HepG2 (cell line): ENCODE data around the gene MTCH2. TPM values are rescaled to one million over a fixed set of nuclear protein-coding genes. Genes with fewer than 3 reads are reported as not detected.
A peak's percentile ranks its signal among the peaks of the same experiment; 100 is the strongest.

Experiments used
- FOXK2 ChIP-seq: fragments of 450-650 bp; IDR thresholded peaks from 2 replicates; pipeline ENCODE4 v1.6.1; 2016
- GMEB1 ChIP-seq: sonication (generic); formaldehyde crosslinking; IDR thresholded peaks from 2 replicates; pipeline ENCODE4 v1.5.1; 2020; ENCODE audit warnings: missing genetic modification reagents, mild to moderate bottlenecking, borderline replicate concordance
- HNRNPLL ChIP-seq: fragments of 200-400 bp; formaldehyde crosslinking; IDR thresholded peaks from 2 replicates; pipeline ENCODE4 v1.6.1; 2017; ENCODE audit warnings: mild to moderate bottlenecking, low read depth, low read length; ENCODE audit not compliant: poor library complexity, severe bottlenecking
- NFATC3 ChIP-seq: sonication (generic); formaldehyde crosslinking; IDR thresholded peaks from 2 replicates; pipeline ENCODE4 v1.5.1; 2020; ENCODE audit warnings: mild to moderate bottlenecking, missing genetic modification reagents
- SOX6 ChIP-seq, 2 experiments: fragments of 450-650 bp in 1 of 2; sonication (generic) in 1 of 2; formaldehyde crosslinking in 1 of 2; IDR thresholded peaks; 2 replicates each; pipeline versions ENCODE4 v1.4.0 to v1.6.1; 2017 to 2020; ENCODE audit warnings: antibody characterized with exemption in 1 of 2, mild to moderate bottlenecking in 1 of 2, missing genetic modification reagents in 1 of 2
- SP5 ChIP-seq: IDR thresholded peaks from 2 replicates; pipeline ENCODE4 v1.6.1; 2016; ENCODE audit warnings: low read depth, borderline replicate concordance
- TP53 ChIP-seq: sonication (generic); formaldehyde crosslinking; conservative IDR thresholded peaks from 2 replicates; pipeline ENCODE4 v1.4.0; 2020; ENCODE audit warnings: missing genetic modification reagents
- ZC3H13 ChIP-seq: sonication (generic); formaldehyde crosslinking; IDR thresholded peaks from 2 replicates; pipeline ENCODE4 v1.8.1; 2023; ENCODE audit warnings: mild to moderate bottlenecking, missing genetic modification reagents, moderate library complexity
- ZFP90 ChIP-seq: sonication (generic); formaldehyde crosslinking; IDR thresholded peaks from 2 replicates; pipeline ENCODE4 v1.8.0; 2022; ENCODE audit warnings: missing genetic modification reagents, mild to moderate bottlenecking, inconsistent platforms, borderline replicate concordance
- ZMAT3 ChIP-seq: sonication (generic); formaldehyde crosslinking; conservative IDR thresholded peaks from 2 replicates; pipeline ENCODE4 v1.7.0; 2021; ENCODE audit warnings: missing genetic modification reagents
- ZNF160 ChIP-seq: sonication (generic); formaldehyde crosslinking; IDR thresholded peaks from 2 replicates; pipeline ENCODE4 v1.8.0; 2022; ENCODE audit warnings: mild to moderate bottlenecking, inconsistent platforms, missing genetic modification reagents
- ZNF260 ChIP-seq: sonication (generic); formaldehyde crosslinking; IDR thresholded peaks from 2 replicates; pipeline ENCODE4 v1.4.0; 2020; ENCODE audit warnings: missing genetic modification reagents, low read depth, mild to moderate bottlenecking, borderline replicate concordance
- ZNF317 ChIP-seq: sonication (generic); formaldehyde crosslinking; IDR thresholded peaks from 2 replicates; pipeline ENCODE4 v1.5.0; 2020; ENCODE audit warnings: mild to moderate bottlenecking, missing genetic modification reagents
- ZNF329 ChIP-seq: sonication (generic); formaldehyde crosslinking; IDR thresholded peaks from 2 replicates; pipeline ENCODE4 v1.9.0; 2021; ENCODE audit warnings: low read depth, mild to moderate bottlenecking, missing genetic modification reagents
- ZNF468 ChIP-seq: sonication (generic); formaldehyde crosslinking; IDR thresholded peaks from 2 replicates; pipeline ENCODE4 v1.8.0; 2022; ENCODE audit warnings: mild to moderate bottlenecking, moderate library complexity, missing genetic modification reagents
- ZNF629 ChIP-seq: sonication (generic); formaldehyde crosslinking; conservative IDR thresholded peaks from 2 replicates; pipeline ENCODE4 v1.5.0; 2020; ENCODE audit warnings: missing genetic modification reagents
- ZNF670 ChIP-seq: sonication (generic); formaldehyde crosslinking; IDR thresholded peaks from 2 replicates; pipeline ENCODE4 v1.8.0; 2022; ENCODE audit warnings: mild to moderate bottlenecking, missing genetic modification reagents, borderline replicate concordance
- ZNF878 ChIP-seq: sonication (generic); formaldehyde crosslinking; IDR thresholded peaks from 2 replicates; pipeline ENCODE4 v1.8.1; 2023; ENCODE audit warnings: mild to moderate bottlenecking, missing genetic modification reagents, moderate library complexity
- ZSCAN9 ChIP-seq: IDR thresholded peaks from 2 replicates; pipeline ENCODE4 v1.6.1; 2016; ENCODE audit warnings: borderline replicate concordance
- polyA plus RNA-seq, 8 experiments: library from polyadenylated mRNA; depleted of rRNA in 3 of 8; stranded (reverse) in 7 of 8; unstranded in 1 of 8; fragments of >200 nt; fragmentation: Illumina TruSeq in 4 of 8; extraction: Trizol in 4 of 8; gene quantifications; 2 replicates each; pipeline versions ENCODE4 v1.2.1 to v1.2.3, GENCODE V29; 2011 to 2016; ENCODE audit warnings: low read depth in 4 of 8, missing spikeins in 1 of 8, mixed read lengths in 1 of 8; ENCODE audit not compliant: insufficient read depth in 1 of 8
- total RNA-seq, 5 experiments: library from RNA; depleted of rRNA; stranded (reverse); fragments of >200 nt; fragmentation: Illumina TruSeq; extraction: Trizol; gene quantifications; 2 replicates each; pipeline ENCODE4 v1.2.3, GENCODE V29; 2016; ENCODE audit warnings: low read depth in 1 of 5
- TF ChIP-seq, protein P1 (sequence below): IDR thresholded peaks from 2 replicates; pipeline ENCODE4 v1.6.1; 2012; ENCODE audit warnings: low read length, improper control_type of control experiment
- TF ChIP-seq, protein P2 (sequence below): sonication (generic); formaldehyde crosslinking; IDR thresholded peaks from 2 replicates; pipeline ENCODE4 v1.4.0; 2020; ENCODE audit warnings: missing genetic modification reagents, borderline replicate concordance

MTCH2 gene
- total and polyA plus RNA-seq, 2 of the 13 experiments (the other 11 are each of a cell fraction or from before 2014, with no cell fraction given) = 112 to 272 TPM

- TF ChIP-seq, protein P1, sequence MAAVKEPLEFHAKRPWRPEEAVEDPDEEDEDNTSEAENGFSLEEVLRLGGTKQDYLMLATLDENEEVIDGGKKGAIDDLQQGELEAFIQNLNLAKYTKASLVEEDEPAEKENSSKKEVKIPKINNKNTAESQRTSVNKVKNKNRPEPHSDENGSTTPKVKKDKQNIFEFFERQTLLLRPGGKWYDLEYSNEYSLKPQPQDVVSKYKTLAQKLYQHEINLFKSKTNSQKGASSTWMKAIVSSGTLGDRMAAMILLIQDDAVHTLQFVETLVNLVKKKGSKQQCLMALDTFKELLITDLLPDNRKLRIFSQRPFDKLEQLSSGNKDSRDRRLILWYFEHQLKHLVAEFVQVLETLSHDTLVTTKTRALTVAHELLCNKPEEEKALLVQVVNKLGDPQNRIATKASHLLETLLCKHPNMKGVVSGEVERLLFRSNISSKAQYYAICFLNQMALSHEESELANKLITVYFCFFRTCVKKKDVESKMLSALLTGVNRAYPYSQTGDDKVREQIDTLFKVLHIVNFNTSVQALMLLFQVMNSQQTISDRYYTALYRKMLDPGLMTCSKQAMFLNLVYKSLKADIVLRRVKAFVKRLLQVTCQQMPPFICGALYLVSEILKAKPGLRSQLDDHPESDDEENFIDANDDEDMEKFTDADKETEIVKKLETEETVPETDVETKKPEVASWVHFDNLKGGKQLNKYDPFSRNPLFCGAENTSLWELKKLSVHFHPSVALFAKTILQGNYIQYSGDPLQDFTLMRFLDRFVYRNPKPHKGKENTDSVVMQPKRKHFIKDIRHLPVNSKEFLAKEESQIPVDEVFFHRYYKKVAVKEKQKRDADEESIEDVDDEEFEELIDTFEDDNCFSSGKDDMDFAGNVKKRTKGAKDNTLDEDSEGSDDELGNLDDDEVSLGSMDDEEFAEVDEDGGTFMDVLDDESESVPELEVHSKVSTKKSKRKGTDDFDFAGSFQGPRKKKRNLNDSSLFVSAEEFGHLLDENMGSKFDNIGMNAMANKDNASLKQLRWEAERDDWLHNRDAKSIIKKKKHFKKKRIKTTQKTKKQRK = no peak
- TF ChIP-seq SP5 (CRISPR knock-in tag) (no peak), ZNF670 (no peak; the same call in 1 of the 2 replicates), ZNF878 (CRISPR knock-in tag) (no peak), SOX6 (IDR thresholded peaks at IDR 0.05) (no peak), SOX6 (CRISPR knock-in tag; IDR thresholded peaks at IDR 0.05) (no peak), ZNF160 (CRISPR knock-in tag) (no peak), ZFP90 (CRISPR knock-in tag) (peak; percentile 34; the same call in 1 of the 2 replicates), ZNF329 (CRISPR knock-in tag) (no peak), HNRNPLL (no peak), ZNF317 (no peak), ZMAT3 (0 out of 2 replicates have a peak, but pooled peaks have one; percentile 29), NFATC3 (CRISPR knock-in tag) (no peak), FOXK2 (no peak), GMEB1 (no peak), ZSCAN9 (CRISPR knock-in tag) (no peak), ZNF468 (no peak), ZNF260 (no peak), ZNF629 (no peak), TP53 (CRISPR knock-in tag) (no peak), ZC3H13 (CRISPR knock-in tag) (no peak)
- TF ChIP-seq, protein P2, sequence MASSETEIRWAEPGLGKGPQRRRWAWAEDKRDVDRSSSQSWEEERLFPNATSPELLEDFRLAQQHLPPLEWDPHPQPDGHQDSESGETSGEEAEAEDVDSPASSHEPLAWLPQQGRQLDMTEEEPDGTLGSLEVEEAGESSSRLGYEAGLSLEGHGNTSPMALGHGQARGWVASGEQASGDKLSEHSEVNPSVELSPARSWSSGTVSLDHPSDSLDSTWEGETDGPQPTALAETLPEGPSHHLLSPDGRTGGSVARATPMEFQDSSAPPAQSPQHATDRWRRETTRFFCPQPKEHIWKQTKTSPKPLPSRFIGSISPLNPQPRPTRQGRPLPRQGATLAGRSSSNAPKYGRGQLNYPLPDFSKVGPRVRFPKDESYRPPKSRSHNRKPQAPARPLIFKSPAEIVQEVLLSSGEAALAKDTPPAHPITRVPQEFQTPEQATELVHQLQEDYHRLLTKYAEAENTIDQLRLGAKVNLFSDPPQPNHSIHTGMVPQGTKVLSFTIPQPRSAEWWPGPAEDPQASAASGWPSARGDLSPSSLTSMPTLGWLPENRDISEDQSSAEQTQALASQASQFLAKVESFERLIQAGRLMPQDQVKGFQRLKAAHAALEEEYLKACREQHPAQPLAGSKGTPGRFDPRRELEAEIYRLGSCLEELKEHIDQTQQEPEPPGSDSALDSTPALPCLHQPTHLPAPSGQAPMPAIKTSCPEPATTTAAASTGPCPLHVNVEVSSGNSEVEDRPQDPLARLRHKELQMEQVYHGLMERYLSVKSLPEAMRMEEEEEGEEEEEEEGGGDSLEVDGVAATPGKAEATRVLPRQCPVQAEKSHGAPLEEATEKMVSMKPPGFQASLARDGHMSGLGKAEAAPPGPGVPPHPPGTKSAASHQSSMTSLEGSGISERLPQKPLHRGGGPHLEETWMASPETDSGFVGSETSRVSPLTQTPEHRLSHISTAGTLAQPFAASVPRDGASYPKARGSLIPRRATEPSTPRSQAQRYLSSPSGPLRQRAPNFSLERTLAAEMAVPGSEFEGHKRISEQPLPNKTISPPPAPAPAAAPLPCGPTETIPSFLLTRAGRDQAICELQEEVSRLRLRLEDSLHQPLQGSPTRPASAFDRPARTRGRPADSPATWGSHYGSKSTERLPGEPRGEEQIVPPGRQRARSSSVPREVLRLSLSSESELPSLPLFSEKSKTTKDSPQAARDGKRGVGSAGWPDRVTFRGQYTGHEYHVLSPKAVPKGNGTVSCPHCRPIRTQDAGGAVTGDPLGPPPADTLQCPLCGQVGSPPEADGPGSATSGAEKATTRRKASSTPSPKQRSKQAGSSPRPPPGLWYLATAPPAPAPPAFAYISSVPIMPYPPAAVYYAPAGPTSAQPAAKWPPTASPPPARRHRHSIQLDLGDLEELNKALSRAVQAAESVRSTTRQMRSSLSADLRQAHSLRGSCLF (CRISPR knock-in tag) = no peak
Measured at GRCh38 chr11:47587723-47588326, 54.5 kb downstream of the MTCH2 start (continued).
